GM18517 (cell line): Measurements from ENCODE around the gene MEF2D.

Experiments used
- ATAC-seq: cut with Tn5 transposase; IDR thresholded peaks from one replicate; pipeline ENCODE4 v1.9.1; 2021; ENCODE audit warnings: mild to moderate bottlenecking, moderate library complexity; ENCODE audit not compliant: unreplicated experiment

MEF2D gene

DNA sequence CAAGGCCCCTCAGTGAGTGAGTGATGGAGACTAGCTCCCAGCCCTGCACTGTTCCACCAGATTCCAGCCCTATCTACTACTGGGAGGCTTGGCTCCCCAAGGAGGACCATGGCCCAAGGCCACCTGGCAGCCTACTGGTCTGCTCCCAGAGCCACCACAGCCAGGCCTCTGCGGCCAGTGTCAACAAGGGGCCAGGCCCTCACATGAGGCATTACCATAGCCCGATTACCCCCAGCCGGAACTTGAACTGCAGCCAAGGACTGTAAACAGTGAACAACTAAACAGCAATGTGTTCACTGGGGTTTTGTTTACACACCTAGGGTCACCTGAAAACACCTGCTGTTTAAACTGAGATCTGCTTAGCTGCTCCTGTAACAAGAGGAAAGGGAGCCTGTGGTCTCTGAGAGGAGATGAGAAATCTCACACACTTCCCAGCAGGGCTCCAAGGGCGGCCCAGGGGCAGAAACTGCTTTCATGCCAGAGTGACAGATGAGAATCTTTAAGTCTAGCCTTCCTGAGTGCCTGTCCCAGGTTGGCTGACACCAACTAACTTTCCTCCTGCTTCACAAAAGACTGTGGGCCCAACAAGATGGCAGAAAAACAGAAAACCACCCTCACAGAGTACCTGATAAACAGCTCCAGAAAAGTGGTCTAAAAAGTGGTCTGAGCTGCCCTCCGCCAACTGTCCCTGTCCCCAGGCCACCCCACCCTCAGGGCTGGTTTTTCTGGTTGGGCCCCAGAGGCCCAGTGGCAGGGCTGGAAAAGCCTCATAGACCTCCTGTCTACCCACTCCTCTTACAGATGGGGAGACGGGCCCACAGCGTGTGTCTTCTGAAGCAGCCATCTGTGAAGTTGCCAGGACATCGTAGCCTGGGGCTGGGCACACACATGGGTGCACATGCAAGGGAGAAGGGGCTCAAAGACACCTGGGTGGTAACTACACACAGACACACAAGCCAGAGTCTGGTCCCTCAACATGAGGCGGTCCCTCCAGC is 28.8 kb downstream of the MEF2D start:
- no peak for ATAC-seq

DNA sequence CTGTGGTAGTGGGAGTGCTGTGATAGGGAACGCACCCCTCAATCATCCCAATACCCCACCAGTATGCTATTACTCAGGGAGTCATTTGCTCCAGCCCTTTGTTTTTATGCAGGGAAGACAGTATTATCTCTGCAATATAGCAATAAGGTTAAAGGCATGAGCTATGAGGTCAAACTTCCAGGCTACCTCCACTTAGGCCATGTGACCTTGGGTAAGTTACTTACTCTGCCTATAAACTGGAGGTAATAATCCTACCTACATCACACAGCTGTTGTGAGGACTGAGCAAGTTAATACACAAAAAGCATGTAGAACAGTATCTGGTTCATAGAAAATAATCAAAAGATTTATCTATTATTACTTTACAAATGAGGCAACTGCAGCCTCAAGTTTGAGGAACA is 30.1 kb downstream of the MEF2D start:
- no peak for ATAC-seq

- no peak for ATAC-seq
Observed at GRCh38 chr1:156468693-156469345, 31.8 kb downstream of the MEF2D start.

- ATAC-seq = no peak
Observed at GRCh38 chr1:156467906-156468305, 32.7 kb downstream of the MEF2D start.

DNA sequence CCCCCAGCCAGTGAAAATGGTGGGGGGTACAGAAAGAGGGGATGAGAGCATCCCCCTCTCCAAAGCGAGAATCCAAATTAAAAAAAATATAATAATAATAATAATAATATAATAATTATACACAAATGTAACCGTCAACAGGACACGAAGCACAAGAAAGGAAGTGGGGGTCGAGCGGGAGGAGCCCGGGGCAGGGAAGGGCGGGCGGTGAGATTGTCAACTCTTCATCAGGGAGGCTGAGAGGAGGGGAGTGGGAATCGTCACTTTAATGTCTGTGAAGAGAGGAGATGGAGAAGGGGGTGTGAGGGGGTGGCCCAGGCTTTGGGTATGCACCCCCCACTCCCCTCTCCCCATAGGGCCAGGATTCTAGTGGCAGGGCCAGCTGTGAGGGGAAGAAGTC is 33.2 kb downstream of the MEF2D start:
- ATAC-seq = no peak

GRCh38 chr1:156465747-156466365 is 34.7 kb downstream of the MEF2D start:
- ATAC-seq = no peak

- no peak for ATAC-seq
Observed at GRCh38 chr1:156464825-156465452, 35.6 kb downstream of the MEF2D start.

- no peak for ATAC-seq
Observed at GRCh38 chr1:156464335-156464734, 36.2 kb downstream of the MEF2D start.

- ATAC-seq = no peak
Observed at GRCh38 chr1:156463874-156464273, 36.7 kb downstream of the MEF2D start.

GRCh38 chr1:156462954-156463795 is 37.4 kb downstream of the MEF2D start:
- ATAC-seq = no peak

DNA sequence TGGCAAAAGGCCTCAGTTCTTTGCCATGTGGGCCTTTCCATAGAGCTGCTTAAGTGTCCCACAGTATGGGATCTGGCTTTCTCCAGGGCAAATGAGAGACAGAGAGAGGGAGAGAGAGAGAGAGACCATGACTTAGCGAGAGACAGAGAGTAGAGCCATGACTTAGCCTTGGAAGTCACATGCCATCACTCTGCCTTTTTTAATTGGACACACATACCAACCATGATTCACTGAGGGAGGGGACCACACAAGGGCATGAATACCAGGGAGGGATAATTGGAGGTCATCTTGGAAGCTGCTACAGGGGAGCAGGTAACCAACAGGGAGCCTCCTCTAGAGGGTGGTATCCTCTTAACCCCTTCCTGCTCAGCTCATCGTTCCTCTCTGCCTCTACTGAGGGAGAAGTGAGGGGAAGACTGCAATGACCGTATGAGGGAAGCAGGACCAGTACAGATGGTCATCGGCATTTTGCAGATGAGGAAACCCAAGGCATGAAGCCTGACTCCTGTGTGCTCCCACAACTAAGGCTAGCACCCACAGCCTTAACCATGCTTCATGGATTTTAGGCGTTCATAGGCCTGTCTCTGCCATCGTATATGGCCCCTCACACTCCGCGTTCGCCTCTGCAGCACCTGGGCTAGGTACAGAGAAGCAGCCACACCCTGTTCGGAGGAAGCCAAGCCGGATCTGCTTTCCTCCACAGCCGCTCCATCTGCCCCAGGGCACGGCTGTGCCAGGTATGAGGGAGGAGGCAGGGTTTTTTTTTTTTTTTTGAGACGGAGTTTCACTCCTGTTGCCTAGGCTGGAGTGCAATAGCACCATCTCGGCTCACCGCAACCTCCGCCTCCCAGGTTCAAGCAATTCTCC is 38.6 kb downstream of the MEF2D start:
- ATAC-seq = no peak

DNA sequence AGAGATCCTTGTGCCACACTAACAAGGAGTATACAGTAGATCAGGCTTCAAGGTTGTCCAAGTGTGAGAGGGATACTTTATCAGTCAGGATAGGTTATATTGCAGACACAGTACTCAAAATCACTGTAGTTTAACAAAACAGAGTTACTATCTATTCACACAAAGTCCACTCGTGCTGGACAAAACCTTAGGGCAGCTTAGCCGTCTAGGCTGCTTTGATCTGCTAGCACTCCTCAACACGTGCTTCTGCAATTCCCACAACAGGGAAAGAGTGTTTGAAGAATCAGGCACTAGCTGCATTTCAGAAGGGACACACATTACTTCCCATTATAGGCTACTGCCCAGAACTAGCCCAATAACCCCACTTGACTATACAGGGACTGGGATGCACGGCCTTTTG is 39.5 kb downstream of the MEF2D start:
- no peak for ATAC-seq

DNA sequence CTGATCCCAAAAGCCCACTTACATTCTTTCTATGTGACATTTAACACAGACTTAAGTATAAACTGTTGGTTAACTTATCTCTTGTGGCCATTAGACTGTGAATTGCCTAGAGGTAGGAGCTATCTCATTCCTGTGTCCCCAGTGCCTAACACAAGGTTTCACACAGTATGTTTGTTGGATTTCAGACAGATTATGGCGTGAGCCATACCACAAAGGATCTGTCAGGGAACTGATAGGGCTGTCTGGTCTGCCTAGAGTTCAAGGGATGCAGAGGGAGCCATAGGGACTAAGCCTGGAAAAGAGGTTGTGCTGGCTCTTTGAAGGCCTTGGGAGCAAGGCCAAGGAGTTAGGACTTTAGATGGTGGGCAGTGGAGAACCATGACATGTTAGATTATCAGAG is 40.0 kb downstream of the MEF2D start:
- ATAC-seq = no peak

DNA sequence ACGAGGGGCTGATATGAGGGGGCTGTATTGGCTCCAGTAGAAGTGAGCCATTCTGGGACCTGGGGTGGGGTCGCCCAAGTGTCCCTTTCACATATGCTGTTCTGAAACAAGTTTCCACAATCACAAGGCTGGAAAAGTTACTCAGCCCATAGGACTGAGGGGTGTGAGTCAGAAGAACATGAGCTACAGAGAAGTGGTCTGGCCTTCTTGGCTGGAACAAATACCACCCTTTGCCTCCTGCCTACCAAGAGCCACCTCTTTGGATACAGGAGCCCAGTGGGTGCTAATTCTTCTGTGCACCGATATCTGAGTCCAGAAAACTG is 42.4 kb downstream of the MEF2D start:
- ATAC-seq = no peak

GRCh38 chr1:156456625-156457465 is 43.7 kb downstream of the MEF2D start:
- ATAC-seq = peak; percentile 66

DNA sequence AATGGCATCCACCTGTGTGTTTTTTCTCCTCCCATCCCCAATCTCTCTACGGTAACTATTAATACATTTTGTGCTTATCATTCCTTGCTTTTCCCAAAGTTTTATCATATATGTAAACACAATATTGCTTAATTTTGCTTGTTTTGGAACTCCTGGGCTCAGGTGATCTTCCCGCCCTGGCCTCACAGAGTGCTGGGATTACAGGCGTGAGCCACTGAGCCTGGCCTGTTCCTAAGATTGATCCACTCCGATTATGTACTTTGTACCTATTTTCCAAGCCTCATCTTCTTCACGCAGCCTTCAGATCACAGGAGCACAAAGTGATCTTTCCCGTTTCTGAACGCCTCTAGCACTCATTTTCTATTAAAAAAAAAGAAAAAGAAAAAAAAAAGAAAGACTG is 45.2 kb downstream of the MEF2D start:
- ATAC-seq = no peak

GRCh38 chr1:156452907-156453306 is 47.7 kb downstream of the MEF2D start:
- ATAC-seq = no peak

- no peak for ATAC-seq
Observed at GRCh38 chr1:156451505-156452160, 48.9 kb downstream of the MEF2D start.
